HG02759 (cell line): ENCODE data around the gene MCEMP1.

ENCODE experiments used
- ATAC-seq: cut with Tn5 transposase; IDR thresholded peaks from one replicate; pipeline ENCODE4 v1.9.1; 2021; ENCODE audit warnings: mild to moderate bottlenecking, moderate library complexity; ENCODE audit not compliant: unreplicated experiment

Gene MCEMP1

DNA sequence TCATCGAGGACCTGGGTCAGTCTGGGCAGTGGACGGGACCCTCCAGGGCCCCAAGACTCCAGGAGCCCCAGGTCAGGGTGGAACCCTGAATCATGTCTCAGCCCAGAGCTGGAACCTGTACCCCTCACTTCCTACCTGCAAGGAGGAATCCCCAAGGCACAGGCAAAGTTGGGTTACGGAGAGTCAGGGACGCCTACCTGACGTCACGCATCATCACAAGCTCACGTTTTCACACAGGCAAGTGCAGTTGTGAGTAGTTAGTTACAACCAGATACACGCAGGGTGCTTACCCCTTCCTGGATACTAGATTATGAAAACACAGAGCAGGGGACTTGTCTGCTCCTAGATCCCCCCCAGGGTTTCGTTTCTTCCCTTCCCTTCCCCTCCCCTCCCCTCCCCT, 6.1 kb upstream of the MCEMP1 start:
- no peak for ATAC-seq

DNA sequence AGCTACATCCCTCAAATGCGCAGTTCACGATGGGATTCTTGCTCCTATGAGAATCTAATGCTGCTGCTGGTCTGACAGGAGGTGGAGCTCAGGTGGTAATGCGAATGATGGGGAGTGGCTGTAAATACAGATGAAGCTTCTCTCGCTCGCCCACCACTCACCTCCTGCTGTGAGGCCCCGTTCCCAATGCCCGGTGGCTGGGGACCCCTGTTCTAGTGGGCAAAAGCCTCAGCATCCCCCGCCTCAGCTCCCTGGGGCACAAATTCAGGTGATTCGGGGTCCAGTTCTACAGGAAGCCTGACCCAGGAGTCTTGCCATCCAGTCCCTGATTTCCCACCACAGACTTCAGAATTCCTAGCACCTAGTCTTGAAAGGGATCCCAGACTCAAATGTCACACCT, 4.4 kb upstream of the MCEMP1 start:
- no peak for ATAC-seq

DNA sequence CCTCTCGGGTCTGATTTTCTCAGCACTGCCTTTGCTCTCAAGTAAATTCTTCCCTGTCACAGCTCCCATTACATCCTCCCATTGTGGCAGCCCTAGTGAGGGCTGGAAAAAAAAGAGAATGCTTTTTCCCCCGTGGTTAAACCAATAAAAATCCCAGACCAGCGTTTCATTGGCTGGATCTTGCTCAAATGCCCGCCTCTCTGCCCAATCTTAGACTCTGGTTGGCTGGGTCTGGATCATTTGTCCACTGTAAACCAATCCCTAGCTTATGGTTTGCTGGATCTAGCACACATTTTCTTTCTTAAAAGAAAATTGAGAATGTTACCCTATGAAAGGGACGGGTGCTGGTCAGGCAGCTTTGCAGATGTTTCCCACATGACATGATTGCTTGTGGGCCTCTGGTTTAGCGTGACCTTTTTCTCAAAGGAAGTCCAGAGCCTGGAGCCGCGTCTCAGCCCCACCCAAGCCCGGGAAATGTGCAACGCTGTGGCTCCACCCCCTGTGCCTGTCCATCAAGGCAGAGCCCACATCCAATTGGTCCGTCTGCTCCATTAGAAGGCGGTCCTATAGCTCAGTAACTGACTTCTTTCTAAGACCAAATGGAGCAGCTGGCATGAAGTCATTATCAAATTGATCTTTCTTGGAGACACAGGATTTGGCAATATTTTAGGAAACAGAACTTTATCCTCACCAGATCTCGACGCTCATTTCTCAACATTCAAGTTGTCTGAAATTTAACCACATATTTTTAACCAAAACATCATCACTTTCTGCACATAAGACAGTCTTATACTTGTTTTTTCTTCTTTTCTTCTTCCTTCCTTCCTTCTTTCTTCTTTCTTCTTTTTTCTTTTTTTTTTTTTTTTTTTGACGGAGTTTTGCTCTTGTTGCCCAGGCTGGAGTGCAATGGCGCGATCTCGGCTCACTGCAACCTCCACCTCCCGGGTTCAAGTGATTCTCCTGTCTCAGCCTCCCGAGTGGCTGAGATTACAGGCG, 2.6 kb upstream of the MCEMP1 start:
- no peak for ATAC-seq

DNA sequence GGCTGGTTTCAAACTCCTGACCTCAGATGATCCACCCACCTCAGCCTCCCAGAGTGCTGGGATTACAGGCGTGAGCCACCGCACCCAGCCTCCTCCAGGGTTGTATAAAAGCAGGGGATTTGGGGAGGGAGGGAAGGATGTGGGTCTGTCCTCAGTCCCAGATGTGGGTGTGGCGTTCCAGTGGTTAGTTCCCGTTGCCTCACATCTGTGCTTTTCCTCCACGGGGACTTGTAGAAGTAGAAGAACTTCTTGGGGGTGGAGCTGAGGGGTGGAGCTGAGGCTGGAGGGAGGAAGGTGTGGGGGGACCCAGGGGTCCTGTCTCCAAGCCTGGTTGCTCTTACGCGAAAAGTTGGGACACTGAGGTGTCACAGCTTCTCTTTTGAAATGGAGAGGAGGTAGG, 514 bp upstream of the MCEMP1 start:
- no peak for ATAC-seq

DNA sequence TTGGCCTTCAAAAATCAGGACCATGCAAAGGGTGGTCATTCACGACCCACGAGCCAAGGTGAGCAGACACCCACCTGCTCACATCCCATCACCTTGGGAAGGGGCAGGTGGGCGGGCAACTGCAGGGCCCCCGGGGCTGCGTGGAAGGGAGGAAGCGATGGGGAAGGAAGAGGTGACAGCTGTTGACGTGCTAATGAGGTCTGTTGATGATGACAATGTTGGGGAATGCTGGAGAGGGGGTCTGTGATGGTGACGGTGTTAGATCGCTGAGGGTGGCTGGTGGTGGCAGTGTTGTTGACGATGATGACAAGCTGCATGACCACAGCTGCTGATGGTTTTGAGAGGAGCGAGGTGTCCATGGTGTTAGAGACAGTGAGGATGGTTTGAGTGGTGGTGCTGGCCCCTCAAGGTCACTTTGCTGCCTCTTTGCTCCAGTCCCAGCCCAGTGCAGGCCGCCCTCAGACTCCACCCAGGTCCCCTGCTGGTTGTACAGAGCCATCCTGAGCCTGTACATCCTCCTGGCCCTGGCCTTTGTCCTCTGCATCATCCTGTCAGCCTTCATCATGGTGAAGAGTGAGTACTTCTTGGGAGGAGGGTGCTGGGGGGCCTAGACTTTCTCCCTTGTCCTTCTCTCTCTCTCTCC, 900 bp downstream of the MCEMP1 start:
- no peak for ATAC-seq

DNA sequence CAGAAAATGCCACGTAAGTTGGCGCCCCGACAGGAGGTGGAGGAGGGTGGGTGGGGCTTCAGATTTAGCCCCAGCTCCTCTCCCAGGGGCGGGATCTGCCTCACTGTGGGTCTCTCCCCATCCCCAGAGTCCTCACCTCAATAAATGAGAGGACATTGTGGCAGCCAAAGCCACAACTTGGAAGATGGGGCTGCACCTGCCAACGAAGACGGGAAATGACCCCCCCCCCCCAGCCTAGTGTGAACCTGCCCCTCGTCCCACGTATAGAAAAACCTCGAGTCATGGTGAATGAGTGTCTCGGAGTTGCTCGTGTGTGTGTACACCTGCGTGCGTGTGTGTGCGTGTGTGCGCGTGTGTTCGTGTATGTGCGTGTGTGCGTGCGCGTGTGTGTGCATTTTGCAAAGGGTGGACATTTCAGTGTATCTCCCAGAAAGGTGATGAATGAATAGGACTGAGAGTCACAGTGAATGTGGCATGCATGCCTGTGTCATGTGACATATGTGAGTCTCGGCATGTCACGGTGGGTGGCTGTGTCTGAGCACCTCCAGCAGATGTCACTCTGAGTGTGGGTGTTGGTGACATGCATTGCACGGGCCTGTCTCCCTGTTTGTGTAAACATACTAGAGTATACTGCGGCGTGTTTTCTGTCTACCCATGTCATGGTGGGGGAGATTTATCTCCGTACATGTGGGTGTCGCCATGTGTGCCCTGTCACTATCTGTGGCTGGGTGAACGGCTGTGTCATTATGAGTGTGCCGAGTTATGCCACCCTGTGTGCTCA, 2.3 kb downstream of the MCEMP1 start:
- peak; percentile 41 for ATAC-seq

DNA sequence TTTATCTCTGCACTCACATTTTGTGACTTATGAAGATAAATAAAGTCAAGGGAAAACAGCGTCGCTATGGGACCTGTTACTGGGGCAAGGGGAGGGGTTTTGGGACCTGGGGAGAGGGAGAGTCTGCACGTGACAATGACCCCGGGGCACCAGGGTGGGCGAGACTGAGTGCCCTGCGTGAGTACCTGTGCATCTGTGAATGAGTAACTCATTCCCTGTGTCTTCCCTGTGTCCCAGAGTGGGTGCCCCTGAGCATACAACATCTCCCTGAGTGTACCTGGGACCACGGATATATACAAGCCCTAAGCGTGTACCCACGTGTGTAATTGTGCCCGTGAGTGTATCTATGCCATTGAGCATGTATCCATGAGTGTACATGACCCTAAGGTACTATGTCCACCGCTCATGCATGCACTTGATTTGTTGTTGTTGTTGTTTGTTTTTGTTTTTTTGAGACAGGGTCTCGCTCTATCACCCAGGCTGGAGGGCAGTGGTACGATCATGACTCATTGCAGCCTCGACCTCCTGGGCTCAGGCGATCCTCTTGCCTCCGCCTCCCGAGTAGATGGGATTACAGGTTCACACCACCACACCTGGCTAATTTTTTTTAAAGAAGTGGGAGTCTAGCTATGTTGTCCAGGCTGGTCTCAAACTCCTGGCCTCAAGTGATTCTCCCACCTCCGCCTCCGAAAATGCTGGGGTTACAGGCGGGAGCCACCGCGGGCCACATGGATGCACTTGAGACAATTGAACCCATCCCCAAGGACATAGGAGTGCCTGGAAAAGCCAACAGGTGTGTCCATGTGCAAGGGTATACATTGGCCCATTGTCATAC, 3.1 kb downstream of the MCEMP1 start:
- no peak for ATAC-seq

DNA sequence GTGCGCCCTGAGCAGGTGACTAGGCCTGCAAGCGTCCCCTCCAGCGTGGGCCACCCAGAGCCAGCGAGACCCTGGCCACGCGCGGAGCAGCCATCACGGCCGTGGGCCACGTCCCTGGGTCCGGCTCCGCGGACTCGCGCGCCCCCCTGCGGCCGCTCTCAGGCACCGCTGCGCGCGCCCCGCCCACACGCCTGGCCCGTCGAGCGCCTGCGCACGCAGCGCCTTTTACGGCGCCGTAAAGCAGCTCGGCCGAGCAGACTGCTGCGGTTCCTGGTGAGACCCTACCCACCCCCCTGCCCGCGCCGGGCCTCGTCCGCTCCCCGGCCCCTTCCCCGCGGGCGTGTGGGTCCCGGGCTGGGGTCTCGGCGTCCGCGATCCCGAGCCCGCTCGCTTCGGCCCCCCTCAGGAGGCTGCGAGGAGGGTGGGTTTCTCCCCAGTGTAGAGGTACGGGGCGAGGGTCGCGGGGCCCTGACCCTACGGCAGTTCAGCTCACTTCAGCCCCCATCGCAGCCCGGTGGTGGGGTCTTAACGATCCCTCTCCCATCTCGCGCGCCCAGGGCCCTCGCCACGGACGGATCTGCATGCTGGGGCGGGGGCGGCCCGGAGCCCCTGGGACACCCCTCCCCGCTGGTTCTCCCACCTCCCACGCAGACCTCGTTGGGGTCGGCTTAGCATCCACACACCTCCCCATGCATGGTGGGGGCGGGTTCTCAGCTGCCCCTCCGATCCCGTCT, 3.9 kb downstream of the MCEMP1 start, which contains the start of gene TRAPPC5:
TSS of gene TRAPPC5 (plus strand) at position 228 of the 734 bp plus-strand sequence. CDS start 1,421 bp downstream, outside the sequence.
- peak; percentile 68 for ATAC-seq

DNA sequence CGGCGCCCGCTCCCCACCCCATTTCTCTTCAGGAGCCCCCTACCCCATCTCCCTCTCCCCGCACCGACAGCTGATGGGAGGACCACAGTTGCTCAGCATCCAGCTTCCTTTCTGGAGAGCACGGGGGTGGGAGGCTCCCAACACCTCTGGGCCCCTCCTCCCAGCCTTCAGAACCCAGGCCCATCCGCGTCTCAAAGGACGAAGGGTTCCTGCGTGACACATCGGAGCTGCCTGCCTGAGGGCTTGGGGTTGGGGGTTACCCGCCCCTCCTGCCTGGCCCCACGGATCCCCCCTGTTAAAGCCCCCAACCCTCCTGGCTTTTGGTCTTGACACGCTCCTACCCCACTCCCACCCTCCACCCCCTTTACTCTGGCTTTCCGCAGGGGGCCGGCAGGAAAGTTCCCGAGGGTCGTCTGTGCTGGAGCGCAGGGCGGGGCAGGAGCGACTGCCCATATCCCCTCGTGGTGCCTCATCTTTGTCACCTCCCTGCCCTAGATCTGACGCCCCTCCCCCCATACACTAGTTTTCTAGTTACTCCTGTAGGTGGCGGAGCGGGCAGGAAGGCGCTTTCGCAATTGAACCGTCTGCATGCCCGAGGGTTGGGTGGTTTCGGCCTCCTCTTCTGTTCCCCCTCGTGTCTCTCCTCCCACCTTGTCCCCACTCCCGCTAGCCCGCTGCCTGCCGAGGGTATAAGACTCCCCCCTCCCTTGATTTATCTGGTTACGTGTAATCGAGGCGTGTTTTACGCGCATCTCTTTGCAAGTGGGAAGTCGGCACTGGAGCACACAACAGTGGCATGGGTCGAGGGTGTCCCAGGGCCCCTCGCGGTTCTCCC, 4.7 kb downstream of the MCEMP1 start:
- peak; percentile 14 for ATAC-seq

DNA sequence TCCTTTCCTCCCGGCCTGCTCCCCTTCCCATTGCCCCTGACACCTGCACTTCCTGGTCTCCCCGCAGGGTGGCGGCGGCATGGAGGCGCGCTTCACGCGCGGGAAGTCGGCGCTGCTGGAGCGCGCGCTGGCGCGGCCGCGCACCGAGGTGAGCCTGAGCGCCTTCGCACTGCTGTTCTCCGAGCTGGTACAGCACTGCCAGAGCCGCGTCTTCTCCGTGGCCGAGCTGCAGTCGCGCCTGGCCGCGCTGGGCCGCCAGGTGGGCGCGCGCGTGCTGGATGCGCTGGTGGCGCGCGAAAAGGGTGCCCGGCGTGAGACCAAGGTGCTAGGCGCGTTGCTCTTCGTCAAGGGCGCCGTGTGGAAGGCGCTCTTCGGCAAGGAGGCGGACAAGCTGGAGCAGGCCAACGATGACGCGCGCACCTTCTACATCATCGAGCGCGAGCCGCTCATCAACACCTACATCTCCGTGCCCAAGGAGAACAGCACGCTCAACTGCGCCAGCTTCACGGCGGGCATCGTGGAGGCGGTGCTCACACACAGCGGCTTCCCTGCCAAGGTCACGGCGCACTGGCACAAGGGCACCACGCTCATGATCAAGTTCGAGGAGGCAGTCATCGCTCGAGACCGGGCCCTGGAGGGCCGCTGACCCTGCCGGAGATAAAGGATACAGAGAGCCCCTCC, 5.4 kb downstream of the MCEMP1 start:
- no peak for ATAC-seq

DNA sequence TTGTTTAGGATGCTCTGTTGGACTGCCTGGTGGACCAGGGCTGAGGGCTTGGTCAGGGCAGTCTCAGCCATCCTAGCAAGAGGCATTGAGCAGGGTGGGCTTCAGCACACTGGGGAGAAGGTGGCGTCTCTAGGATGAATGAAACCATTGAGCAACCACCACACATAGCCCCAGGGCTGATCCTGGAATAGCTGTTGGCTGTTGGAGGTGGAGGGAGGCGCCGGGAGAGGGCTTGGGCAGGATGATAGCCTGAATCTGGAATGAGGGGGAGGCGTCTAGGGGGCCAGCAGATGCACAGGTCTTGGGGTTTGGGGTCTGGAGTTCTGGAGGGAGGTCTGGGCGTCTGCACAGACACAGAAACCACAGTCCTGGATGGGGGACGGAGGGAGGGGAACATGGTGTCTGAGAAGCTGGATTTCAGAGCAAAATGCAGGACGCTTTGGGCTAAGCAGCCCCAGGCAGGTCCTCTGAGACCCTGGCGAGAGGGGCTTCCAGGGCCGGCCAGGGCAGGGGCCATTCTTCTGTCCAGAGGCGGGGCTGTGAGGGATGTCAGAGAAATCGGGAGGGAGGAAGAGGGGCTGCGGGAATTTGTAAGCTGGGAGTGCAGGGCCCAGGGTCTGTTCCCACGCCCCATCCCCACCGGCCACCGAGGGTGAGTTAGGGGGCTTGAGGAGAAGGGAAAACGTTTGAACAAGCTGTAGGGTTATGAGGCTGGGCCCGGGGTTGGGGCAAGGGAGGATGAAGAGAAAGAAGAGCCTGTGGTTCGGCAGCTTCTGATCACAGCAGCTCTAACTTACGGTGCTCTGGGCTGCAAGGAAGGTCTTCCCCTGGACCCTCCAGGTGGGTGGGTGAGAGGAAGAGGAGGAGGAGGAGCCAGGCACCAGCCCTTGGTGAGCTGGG, 8.9 kb downstream of the MCEMP1 start:
- no peak for ATAC-seq

DNA sequence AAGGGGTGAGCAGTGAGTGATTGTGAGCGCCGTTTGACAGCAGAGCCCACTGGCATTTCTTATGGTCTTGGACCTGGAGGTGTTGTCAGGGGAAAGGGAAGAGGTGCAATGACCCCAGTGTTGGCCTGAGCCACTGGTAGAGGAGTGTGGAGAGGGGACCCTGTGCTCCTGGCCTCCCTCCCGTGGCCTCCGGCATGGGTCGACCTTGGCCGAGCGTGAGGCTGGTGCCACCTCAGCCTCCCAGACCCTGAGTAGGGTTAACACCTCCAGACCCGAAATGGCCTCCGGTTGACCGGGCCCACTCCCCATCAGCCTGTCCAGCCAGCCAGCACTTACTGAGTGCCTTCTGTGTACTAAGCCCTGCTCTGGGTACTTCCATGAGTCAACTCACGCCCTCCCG, 10.3 kb downstream of the MCEMP1 start:
- ATAC-seq, result no peak

DNA sequence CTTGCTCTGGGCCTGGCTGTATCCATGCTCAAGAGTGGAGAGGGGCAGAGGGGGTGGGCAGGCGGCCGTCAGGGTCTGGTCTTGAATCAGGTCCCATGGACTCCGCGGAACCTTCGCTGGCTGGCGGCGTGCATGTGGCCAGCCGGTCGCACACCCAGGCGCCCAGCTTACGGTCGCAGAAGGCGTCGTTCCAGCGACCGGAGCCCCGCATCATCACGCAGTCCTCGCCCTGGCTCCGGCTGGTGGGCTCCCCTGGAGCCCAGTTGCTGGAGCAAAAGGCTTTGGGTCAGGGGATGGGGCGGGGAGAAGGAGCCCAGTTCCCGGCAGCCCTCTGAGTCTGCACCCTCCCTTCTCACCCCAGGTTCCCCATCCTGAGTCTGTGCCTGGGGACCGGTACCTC, 12.3 kb downstream of the MCEMP1 start:
- no peak for ATAC-seq

DNA sequence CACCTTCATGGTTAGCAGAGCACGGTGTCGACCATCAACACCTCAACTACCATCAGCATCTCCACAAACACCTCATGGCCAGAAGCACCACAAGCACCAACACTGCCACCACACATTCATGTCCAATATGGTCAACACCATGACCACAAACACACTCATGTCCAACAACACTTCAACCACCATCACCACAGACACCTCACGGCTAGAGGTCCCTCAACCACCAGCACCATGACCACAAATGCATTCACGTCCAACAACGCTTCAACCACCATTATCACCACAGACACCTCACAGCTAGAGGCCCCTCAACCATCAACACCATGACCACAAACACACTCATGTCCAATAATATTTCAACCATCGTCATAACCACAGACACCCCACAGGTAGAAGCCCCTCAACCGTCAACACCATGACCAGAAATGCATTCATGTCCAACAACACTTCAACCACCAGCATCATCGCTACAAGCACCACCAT, 13.9 kb downstream of the MCEMP1 start:
- no peak for ATAC-seq

DNA sequence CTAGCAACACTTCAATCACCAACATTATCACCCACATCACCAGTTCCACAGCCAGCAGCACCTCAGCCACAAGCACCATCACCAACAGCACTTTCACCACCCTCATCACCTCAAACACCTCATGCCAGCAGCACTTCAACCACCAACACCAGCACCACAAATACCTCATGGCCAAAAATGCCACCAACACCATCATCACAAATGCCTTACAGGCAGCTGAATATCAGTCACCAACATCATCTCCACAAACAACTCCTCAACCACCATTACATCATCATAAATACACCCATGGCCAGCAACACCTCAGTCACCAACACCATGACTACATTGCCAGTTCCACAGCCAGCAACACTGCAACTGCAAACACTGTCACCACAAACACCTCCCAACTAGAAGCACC, 14.6 kb downstream of the MCEMP1 start:
- ATAC-seq, result no peak

DNA sequence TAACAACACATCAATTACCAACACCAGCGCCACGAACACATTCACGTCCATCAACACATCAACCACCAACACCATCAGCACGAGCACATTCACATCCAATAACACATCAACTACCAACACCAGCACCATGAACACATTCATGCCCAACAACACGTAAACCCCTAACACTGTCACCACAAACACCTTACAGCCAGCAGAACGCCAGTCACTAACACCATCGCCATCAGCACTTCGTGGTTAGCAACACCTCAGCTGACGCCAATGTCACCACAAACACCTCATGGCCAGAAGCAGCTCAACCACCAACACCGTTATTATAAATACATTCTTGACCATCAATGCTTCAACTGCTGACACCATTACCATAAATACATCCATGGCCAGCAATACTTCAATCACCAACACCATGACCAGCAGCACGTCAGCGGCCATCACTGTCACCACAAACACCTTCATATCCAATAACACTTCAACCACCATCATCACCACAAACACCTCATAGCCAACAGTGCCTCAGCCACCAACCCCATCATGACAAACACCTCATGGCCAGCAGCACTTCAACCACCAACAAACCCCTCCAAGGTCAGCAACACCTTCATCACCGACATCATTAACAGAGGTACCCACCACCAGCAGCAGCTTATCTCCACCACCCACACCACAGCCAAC, 15.7 kb downstream of the MCEMP1 start:
- no peak for ATAC-seq

DNA sequence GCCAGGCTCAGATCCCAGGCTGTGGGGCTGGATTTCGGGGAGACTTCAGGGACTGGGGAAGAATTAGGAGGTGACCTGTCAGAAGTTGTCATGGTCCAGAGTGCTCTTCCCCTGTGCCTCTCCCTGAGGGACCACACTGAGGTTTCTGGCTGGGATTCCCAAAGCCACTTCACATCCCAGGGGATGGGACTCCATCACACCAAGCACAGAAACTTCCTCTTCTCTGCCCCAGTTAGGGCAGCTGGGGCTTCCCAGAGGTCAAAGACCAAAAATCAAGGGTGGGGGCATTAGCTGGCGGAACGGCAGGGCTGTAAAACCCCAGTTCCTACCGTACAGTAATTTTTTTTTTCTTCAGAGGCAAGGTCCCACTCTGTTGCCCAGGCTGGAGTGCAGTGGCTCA, 17.6 kb downstream of the MCEMP1 start:
- peak; percentile 27 for ATAC-seq
